Urinary bladder (tissue), 4 donors: ENCODE measurements around the gene NT5M. TPM values are rescaled to one million over a fixed set of nuclear protein-coding genes. Genes with fewer than 3 reads are reported as not detected.
"Not testable (repeated sequence)": the region's sequence is repeated elsewhere in the genome, so short reads cannot be mapped to it uniquely, and the experiment has no call there.

Experiments
- DNase-seq: peaks from one replicate; pipeline ENCODE4 v3.0.0-alpha.2; 2015; ENCODE audit errors: extremely low spot score
- H3K27ac ChIP-seq: one replicate; pipeline ENCODE4 v1.5.1; 2013; ENCODE audit warnings: low read depth, mild to moderate bottlenecking, moderate library complexity
- H3K36me3 ChIP-seq: one replicate; pipeline ENCODE4 v1.6.1; 2013; ENCODE audit warnings: mild to moderate bottlenecking, moderate library complexity; ENCODE audit not compliant: insufficient read depth
- H3K4me1 ChIP-seq: one replicate; pipeline ENCODE4 v1.6.1; 2013; ENCODE audit warnings: mild to moderate bottlenecking, moderate library complexity; ENCODE audit not compliant: insufficient read depth
- H3K4me3 ChIP-seq: one replicate; pipeline ENCODE4 v1.5.1; 2013; ENCODE audit warnings: low read depth, low read length
- WGBS: extraction: QIAGEN DNeasy Blood & Tissue Kit; methylation state at CpG from one replicate; pipeline ENCODE4 v1.1.7; 2013; 5-methylcytosine and 5-hydroxymethylcytosine counted together
- polyA plus RNA-seq: library from polyadenylated mRNA; stranded (reverse); fragments of 200-250 nt; gene quantifications from one replicate; pipeline ENCODE4 v1.2.3, GENCODE V29; 2013
- total RNA-seq: library from RNA; depleted of rRNA; stranded (reverse); fragments of >200 nt; gene quantifications from one replicate; pipeline ENCODE4 v1.2.3, GENCODE V29; 2014
- donor health status: healthy with polysubstance abuse.
- donor health status: healthy.

The NT5M gene
- total and polyA plus RNA-seq, 2 donors: 1.6 to 5.9 TPM

DNA sequence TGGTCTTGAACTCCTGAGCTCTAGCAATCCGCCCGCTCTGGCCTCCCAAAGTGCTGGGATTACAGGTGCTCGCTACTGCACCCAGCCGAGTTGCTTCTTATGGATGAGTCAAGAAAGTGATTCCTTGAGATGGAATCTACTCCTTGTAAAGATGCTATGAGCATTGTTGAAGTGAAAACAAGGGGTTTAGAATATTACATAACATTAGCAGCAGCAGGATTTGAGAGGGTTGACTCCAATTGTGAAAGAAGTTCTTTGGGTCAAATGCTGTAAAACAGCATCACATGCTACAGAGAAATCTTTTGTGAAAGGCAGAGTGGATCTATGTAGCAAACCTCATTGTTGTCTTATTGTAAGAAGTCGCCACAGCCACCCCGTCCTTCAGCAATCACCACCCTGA, 72.7 kb downstream of the NT5M start:
- no peak for DNase-seq
- WGBS: 81% methylated on average over 6 of the region's 6 CpGs
- Histone ChIP-seq H3K4me3 (no peak overlapping the region), H3K27ac (no peak overlapping the region), H3K36me3 (no peaks in the 10 kb centered on the region), H3K4me1 (no peaks in the 10 kb centered on the region)

DNA sequence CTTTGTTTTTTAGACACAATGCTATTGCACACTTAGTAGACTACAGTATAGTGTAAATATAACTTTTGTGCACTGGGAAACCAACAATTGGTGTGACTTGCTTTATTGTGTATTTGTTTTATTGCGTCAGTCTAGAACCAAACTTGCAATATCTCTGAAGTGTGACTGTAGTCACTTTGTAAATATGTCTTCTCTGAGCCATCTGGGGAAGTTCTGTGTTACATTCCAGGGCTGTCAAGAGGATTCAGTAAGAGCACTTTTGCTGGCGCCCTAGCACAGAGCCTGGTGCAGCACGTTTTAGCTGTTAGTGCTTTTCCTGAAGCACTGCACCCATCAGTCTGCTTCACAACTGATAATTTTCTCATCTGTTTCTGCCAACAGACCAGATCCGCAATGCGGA, 73.2 kb downstream of the NT5M start:
- Histone ChIP-seq H3K36me3 (no peaks in the 10 kb centered on the region), H3K4me3 (no peak overlapping the region), H3K27ac (no peak overlapping the region), H3K4me1 (no peaks in the 10 kb centered on the region)
- 42% methylated on average over 5 of the region's 5 CpGs for WGBS
- no peak for DNase-seq

DNA sequence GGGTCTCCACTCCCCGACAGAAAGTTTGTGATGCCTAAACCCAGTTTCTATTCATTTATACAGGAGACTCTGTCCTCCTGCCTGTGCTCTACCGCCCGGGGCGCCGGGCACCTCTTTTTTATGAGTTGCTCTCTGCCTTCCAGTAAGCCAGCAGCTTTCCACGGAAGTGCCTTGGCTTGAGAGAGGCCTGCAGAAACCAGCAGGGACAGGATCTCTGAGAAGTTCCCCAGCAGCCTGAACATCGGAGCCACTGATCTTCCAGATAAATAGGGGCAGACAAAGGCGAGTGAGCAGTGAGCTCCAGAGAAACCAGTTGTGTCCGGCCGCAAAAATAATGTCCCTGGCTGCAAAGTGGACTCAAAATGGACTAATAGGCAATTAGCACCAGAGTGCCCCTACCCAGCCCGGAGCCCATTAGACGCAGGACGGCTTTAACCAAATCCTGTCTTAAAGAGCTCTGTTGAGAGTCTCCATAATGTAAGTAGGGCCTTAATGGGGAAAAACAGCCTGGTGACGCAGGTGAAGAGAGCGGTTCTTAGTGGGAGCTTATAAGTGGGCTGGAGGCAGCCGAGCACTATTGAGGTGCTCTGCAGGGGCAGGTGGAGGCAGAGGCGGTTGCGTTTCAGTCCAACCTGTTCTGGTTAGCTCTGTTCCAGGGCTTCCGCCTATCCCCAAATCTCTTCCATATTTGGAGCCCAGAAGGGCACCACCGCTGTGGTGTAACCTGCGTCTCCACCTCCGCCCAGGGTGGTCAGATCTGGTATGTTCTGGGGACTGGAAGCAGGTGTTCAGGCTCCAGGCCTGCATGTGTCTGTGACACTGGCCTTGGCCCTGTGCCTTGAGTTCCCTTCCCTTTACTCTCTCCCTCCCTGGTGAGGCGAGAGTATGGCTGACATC, 74.1 kb downstream of the NT5M start:
- Histone ChIP-seq H3K27ac (no peak overlapping the region), H3K4me3 (no peak overlapping the region), H3K36me3 (no peaks in the 10 kb centered on the region), H3K4me1 (no peaks in the 10 kb centered on the region)
- WGBS: 72% methylated on average over 23 of the region's 23 CpGs
- no peak for DNase-seq

DNA sequence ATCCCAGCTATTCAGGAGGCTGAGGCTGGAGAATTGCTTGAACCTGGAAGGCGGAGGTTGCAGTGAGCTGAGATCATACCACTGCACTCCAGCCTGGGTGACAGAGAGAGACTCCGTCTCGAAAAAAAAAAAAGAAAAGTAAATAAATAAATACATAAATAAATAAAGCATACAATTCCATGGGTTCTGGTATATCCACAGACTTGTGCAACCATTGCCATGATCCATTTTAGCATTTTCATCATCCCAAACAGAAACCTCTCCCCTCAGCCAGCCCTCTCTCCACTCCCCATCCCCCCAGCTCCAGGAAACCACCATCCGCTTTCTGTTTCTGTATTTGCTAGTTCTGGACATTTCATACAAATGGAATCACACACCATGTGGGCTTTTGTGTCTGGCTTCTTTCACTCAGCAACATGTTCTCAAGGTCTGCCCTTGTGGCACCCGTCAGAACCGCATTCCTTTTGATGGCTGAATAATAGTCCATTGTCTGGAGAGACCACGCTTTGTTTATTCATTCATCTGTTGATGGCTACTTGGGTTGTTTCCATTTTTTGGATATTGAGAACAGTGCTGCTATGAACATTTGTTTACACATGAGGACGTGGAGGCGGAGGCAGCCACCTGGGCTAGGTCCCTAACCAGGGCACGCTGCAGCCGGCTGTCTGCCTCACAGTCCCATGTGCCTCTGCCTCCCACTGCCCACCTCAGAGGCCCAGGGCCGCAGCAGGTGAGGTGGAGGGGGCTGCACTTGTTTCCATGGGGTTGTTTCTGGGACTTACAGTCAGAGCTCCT, 76.2 kb downstream of the NT5M start:
- H3K27ac ChIP-seq: no peak overlapping the region
- DNase-seq: no peak
- no peaks in the 10 kb centered on the region for H3K4me1 ChIP-seq
- H3K4me3 ChIP-seq: no peak overlapping the region
- 71% methylated on average over 12 of the region's 12 CpGs for WGBS
- H3K36me3 ChIP-seq: no peaks in the 10 kb centered on the region

- 55% methylated on average over 18 of the region's 18 CpGs for WGBS
- H3K27ac ChIP-seq: no peak overlapping the region
- DNase-seq: no peak
- no peaks in the 10 kb centered on the region for H3K36me3 ChIP-seq
- H3K4me1 ChIP-seq: no peaks in the 10 kb centered on the region
- no peak overlapping the region for H3K4me3 ChIP-seq
Observed at GRCh38 chr17:17380145-17380925, 77.2 kb downstream of the NT5M start.

GRCh38 chr17:17381446-17382064, 78.4 kb downstream of the NT5M start:
- no peak overlapping the region for H3K4me3 ChIP-seq
- H3K4me1 ChIP-seq: no peaks in the 10 kb centered on the region
- no peak for DNase-seq
- no peaks in the 10 kb centered on the region for H3K36me3 ChIP-seq
- no peak overlapping the region for H3K27ac ChIP-seq
- 54% methylated on average over 6 of the region's 6 CpGs for WGBS

GRCh38 chr17:17382065-17382459, 78.9 kb downstream of the NT5M start:
- WGBS: 73% methylated on average over 3 of the region's 3 CpGs
- no peaks in the 10 kb centered on the region for H3K4me1 ChIP-seq
- no peak for DNase-seq
- no peaks in the 10 kb centered on the region for H3K36me3 ChIP-seq
- H3K4me3 ChIP-seq: no peak overlapping the region
- H3K27ac ChIP-seq: no peak overlapping the region

DNA sequence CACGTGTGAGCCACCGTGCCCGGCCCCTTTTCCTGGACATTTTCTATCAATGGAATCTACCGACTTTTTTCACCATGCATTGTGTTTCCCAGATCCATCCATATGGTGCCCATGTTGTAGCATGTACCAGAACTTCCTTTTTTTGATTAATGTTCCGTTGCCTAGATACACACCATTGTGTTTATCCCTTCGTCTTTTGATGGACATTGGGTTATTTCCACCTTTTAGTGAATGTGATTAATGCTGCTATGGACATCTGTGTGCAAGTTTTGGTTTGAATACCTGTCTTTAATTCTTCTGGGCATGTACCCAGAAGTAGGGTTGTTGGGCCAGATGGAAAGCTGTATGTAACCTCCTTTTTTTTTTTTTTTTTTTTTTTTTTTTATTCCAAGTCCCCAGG, 79.8 kb downstream of the NT5M start:
- no peak overlapping the region for H3K27ac ChIP-seq
- WGBS: 67% methylated on average over 6 of the region's 6 CpGs
- no peaks in the 10 kb centered on the region for H3K36me3 ChIP-seq
- no peak for DNase-seq
- no peaks in the 10 kb centered on the region for H3K4me1 ChIP-seq
- no peak overlapping the region for H3K4me3 ChIP-seq

DNA sequence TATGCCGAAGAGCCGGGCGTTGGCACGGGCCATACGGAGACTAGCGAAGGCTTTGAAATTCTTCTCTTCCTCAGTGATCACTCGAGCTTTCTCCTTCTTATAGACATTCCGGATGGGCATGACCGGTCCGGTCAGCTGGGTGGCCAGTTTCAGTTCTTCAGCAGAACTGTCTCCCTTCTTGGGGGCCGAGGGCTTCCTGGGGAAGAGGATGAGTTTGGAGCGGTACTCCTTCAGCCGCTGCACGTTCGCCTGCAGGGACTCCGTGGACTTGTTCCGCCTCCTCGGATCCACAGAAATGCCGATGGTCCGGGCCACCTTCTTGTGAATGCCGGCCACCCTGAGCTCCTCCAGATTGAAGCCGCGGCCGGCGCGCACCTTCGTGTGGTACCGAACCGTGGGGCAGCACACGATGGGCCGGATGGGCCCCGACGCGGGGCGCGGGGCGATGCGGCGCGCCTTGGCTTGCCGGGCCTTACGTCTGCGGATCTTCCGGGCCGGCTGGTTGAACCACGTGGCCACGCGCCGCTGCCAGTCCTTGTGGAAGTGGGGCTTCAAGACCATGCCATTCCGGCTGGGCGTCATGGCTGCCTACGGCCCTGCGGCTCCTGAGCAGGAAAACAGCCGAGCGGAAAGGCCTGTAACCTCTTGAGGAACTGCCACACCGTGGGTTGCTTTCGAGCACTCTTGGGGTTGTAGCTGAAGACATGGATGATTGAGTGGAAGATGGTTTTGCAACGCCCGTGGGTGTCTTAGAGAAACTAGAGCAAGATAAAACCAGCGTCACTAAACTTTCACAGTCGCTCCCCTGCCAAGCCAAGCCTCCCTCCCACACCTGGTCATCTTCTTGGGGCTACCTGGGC, 80.5 kb downstream of the NT5M start:
- H3K4me3 ChIP-seq, DNase-seq, H3K27ac ChIP-seq, H3K36me3 ChIP-seq, H3K4me1 ChIP-seq: not testable (repeated sequence)
- WGBS: 95% methylated on average over 61 of the region's 61 CpGs

DNA sequence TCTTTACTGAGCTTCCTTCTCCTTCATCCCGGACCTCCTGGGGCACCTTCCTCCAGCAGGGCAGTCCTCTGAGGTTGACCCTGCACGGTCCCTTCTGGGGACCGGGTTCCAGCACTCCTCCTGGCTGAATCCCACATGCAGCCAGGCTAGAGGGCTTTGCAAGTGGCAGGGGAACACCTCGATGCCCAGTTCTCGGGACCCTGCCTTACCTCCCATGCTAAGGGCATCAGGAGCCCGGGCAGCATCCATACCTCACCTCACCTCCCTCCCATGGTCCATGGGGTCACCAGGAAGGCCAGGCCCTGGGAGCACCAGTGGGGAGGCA, 81.1 kb downstream of the NT5M start:
- H3K36me3 ChIP-seq: no peaks in the 10 kb centered on the region
- no peak overlapping the region for H3K4me3 ChIP-seq
- H3K27ac ChIP-seq: no peak overlapping the region
- 95% methylated on average over 6 of the region's 6 CpGs for WGBS
- DNase-seq: no peak
- H3K4me1 ChIP-seq: no peaks in the 10 kb centered on the region

GRCh38 chr17:17384961-17385360, 81.8 kb downstream of the NT5M start:
- no peaks in the 10 kb centered on the region for H3K36me3 ChIP-seq
- DNase-seq: no peak
- no peak overlapping the region for H3K27ac ChIP-seq
- no peak overlapping the region for H3K4me3 ChIP-seq
- 95% methylated on average over 8 of the region's 8 CpGs for WGBS
- H3K4me1 ChIP-seq: no peaks in the 10 kb centered on the region

DNA sequence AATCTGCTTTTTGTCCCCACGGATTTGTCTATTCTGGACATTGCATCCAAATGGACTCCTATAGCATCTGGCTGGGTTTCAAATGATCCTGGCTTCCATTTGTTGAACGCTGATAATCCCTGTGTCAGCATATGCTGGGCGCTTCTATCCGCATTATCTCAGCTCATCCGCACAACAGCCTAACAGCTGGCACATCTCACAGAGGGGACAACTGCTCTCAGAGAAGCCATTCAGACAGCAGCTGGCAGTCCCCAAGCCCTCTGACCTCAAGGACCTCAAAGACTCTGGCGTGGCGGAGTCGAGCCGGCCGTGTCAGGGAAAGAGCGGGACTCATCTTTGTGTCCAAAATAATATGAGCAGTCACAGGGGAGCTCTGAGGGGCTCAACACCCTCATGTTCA, 82.3 kb downstream of the NT5M start:
- WGBS: 58% methylated on average over 11 of the region's 11 CpGs
- DNase-seq: no peak

More for the DNA sequence above, 82.3 kb downstream of the NT5M start:
- no peaks in the 10 kb centered on the region for H3K4me1 ChIP-seq
- no peak overlapping the region for H3K4me3 ChIP-seq
- no peaks in the 10 kb centered on the region for H3K36me3 ChIP-seq
- H3K27ac ChIP-seq: no peak overlapping the region
